Adrenal gland (tissue), 5 donors: ENCODE data around the gene SNRPD1.

Experiments
- CTCF ChIP-seq, 6 experiments: fragments of 450-650 bp in 4 of 6; fragments of 200-600 bp in 2 of 6; sonication (generic) in 1 of 6; IDR thresholded peaks; 1 replicate in 5 of 6; 2 replicates in 1 of 6; pipeline versions ENCODE4 v1.5.1 to v1.8.0; 2016 to 2021; ENCODE audit warnings: antibody characterized with exemption in 6 of 6, mild to moderate bottlenecking in 2 of 6, moderate library complexity in 1 of 6
- POLR2A ChIP-seq, 2 donors: fragments of 450-650 bp; IDR thresholded peaks; one replicate each; pipeline ENCODE4 v1.6.1; 2017; ENCODE audit warnings: antibody characterized with exemption in 2 of 2, mild to moderate bottlenecking in 2 of 2, moderate library complexity in 1 of 2
- donor health status: DM: no; HTN: no; CAD: no.

DNA sequence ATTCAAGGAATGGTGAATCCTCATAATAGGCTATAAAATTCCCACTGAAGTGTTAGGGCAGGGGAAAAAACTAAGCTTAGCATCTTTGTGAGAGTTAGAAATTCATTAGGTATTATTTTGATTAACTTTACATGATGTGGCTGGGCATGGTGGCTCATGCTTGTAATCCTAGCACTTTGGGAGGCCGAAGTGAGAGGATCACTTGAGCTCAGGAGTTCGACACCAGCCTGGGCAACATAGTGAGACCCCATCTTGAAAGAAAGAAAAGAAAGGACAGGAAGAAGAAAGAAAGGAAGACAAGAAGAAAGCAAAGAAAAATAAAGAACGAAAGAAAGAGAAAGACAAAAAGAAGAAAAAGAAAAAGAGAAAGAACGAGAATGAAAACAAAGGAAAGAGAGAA, 40.0 kb downstream of the SNRPD1 start:
- TF ChIP-seq CTCF (IDR thresholded peaks at IDR 0.05) (no peak), POLR2A (IDR thresholded peaks at IDR 0.05) (no peak)
